Upper lobe of left lung (tissue), 4 donors: ENCODE results near the gene KDM4F.

Experiments
- CTCF ChIP-seq, 6 experiments: fragments of 450-650 bp in 4 of 6; fragments of 200-600 bp in 2 of 6; sonication (generic) in 2 of 6; IDR thresholded peaks; one replicate each; pipeline ENCODE4 v1.5.1; 2016 to 2019; ENCODE audit warnings: antibody characterized with exemption in 6 of 6
- POLR2A ChIP-seq, 4 donors: fragments of 450-650 bp; IDR thresholded peaks; one replicate each; pipeline ENCODE4 v1.5.1; 2016 to 2017; ENCODE audit warnings: antibody characterized with exemption in 4 of 4, mild to moderate bottlenecking in 2 of 4
- POLR2AphosphoS5 ChIP-seq, 2 donors: sonication (generic); formaldehyde crosslinking; IDR thresholded peaks; one replicate each; pipeline ENCODE4 v1.5.1; 2017; ENCODE audit warnings: antibody characterized with exemption in 2 of 2

GRCh38 chr11:95028357-95028756 is 20.9 kb upstream of the KDM4F start:
- TF ChIP-seq POLR2AphosphoS5 (IDR thresholded peaks at IDR 0.05), result no peak
- TF ChIP-seq POLR2A (IDR thresholded peaks at IDR 0.05), result no peak
- no peak for TF ChIP-seq CTCF (IDR thresholded peaks at IDR 0.05)
